Calu3 (cell line): ENCODE results near the gene BCL11A. TPM values are rescaled to one million over a fixed set of nuclear protein-coding genes. Genes with fewer than 3 reads are reported as not detected.

ENCODE experiments used
- BruUV-seq: library from RNA; stranded (reverse); fragments of 400-500 nt; replicated peaks from 2 replicates; lab custom pipeline; 2021; lab: Mats Ljungman, UMichigan
- CTCF ChIA-PET: fragments of 300-600 bp; sonication (Branson Sonifier 250); formaldehyde crosslinking; loops from one replicate; lab custom pipeline; 2022; ENCODE audit warnings: antibody characterized with exemption; lab: Charles Lee
- DNase-seq: peaks from one replicate; pipeline ENCODE4 v3.0.0; 2022
- H3K27ac Mint-ChIP-seq: one replicate; pipeline ENCODE4 v1.8.0; 2022; ENCODE audit warnings: mixed read lengths; ENCODE audit not compliant: unreplicated experiment
- H3K27me3 Mint-ChIP-seq: one replicate; pipeline ENCODE4 v1.8.0; 2022; ENCODE audit warnings: mixed read lengths; ENCODE audit not compliant: unreplicated experiment
- H3K36me3 Mint-ChIP-seq: one replicate; pipeline ENCODE4 v1.8.0; 2022; ENCODE audit warnings: mild to moderate bottlenecking, moderate library complexity, mixed read lengths; ENCODE audit not compliant: insufficient read depth, unreplicated experiment
- H3K4me1 Mint-ChIP-seq: one replicate; pipeline ENCODE4 v1.8.0; 2022; ENCODE audit warnings: mild to moderate bottlenecking, low read depth, mixed read lengths; ENCODE audit not compliant: unreplicated experiment
- H3K4me3 Mint-ChIP-seq: one replicate; pipeline ENCODE4 v1.8.0; 2022; ENCODE audit warnings: mild to moderate bottlenecking, low read depth, moderate library complexity, mixed read lengths; ENCODE audit not compliant: unreplicated experiment
- H3K9me3 Mint-ChIP-seq: one replicate; pipeline ENCODE4 v1.8.0; 2022; ENCODE audit warnings: low read depth, mixed read lengths; ENCODE audit not compliant: unreplicated experiment
- CTCF ChIP-seq: fragments of 200-600 bp; IDR thresholded peaks from one replicate; pipeline ENCODE4 v1.8.0; 2022; ENCODE audit warnings: antibody characterized with exemption; ENCODE audit not compliant: unreplicated experiment
- intact Hi-C: fragments of 100-400 bp; cut with micrococcal nuclease; formaldehyde crosslinking; loops from one replicate; pipeline ENCODE4 v1.10.0; 2022; ENCODE audit not compliant: unreplicated experiment
- total RNA-seq: library from RNA; stranded (reverse); gene quantifications from 2 replicates; pipeline ENCODE4 v1.2.3, GENCODE V29; 2022

Gene BCL11A
- total RNA-seq, 1 experiment from 2014 or later: 8.5 TPM

DNA sequence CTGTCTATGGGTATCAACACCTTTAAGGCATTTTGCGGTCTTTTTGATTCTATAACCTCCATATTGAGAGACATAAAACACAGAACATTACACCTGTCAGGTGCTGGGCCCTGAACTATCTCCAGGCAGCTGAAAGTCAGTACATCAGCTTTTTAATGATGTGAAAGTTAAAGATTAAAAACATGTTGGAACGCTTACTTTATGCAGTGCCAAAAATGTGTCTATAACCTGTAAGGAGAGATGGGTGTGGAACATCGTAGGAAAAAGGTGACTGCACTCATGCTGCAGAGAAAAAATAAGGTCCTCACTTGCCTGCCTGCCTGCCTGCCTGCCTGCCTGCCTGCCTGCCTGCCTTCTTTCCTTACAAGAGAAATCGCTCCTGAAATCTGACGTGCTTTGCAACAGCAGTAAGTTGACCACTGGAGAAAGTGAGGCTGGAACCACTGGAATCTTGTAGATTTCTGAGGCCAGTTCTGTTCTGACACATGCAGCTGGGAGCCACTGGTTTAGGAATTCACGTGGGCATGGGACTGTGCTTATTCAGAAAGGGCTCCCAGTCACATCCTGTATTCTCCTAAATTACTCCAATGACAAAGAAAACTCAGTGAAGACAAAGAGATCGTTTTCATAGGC is 34.1 kb downstream of the BCL11A start:
- Mint-ChIP-seq H3K9me3 (no peaks in the 10 kb centered on the region), H3K27ac (no peak overlapping the region), H3K4me1 (peaks cover 10% of the 10 kb centered on the region), H3K4me3 (no peak overlapping the region), H3K27me3 (peaks cover 30% of the 10 kb centered on the region), H3K36me3 (no peaks in the 10 kb centered on the region)
- intact Hi-C loops: no loop called here
- no peak for TF ChIP-seq CTCF
- no TSS peak for BruUV-seq
- CTCF ChIA-PET: no interaction called here
- no peak for DNase-seq

- CTCF ChIA-PET: no interaction called here
- no TSS peak for BruUV-seq
Observed at GRCh38 chr2:60518567-60518966, 34.9 kb downstream of the BCL11A start.

GRCh38 chr2:60517446-60517845 is 36.0 kb downstream of the BCL11A start:
- H3K4me3 Mint-ChIP-seq: no peak overlapping the region
- H3K9me3 Mint-ChIP-seq: no peaks in the 10 kb centered on the region
- TF ChIP-seq CTCF: no peak
- CTCF ChIA-PET: no interaction called here
- intact Hi-C loops: no loop called here
- H3K27ac Mint-ChIP-seq: no peak overlapping the region
- BruUV-seq: no TSS peak
- peaks cover 24% of the 10 kb centered on the region for H3K4me1 Mint-ChIP-seq
- peaks cover 23% of the 10 kb centered on the region for H3K27me3 Mint-ChIP-seq
- DNase-seq: no peak
- no peaks in the 10 kb centered on the region for H3K36me3 Mint-ChIP-seq

More at GRCh38 chr2:60518567-60518966, 34.9 kb downstream of the BCL11A start:
- Mint-ChIP-seq H3K9me3 (no peaks in the 10 kb centered on the region), H3K27me3 (peaks cover 30% of the 10 kb centered on the region), H3K4me3 (no peak overlapping the region), H3K4me1 (peaks cover 13% of the 10 kb centered on the region), H3K36me3 (no peaks in the 10 kb centered on the region), H3K27ac (no peak overlapping the region)
- TF ChIP-seq CTCF: no peak
- intact Hi-C loops: no loop called here
- DNase-seq: no peak

DNA sequence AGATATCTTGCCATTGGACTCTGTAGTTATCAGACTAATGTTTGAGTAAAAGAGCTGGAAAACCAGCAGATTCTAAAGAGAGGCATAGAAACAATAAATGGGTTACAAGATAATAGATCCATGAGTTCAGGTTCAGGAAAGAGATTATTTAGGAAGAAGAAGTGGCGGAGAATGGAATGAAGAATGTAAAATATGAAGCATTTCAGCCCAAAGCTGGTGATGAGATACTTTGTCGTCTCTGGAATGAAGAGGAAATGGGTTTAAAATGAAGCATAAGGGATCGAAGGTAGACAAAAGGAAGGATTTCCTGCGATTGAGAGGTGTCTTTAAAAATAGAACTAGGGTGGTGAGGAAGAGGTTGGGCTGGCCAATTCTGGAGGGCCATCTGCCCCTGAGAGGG is 36.6 kb downstream of the BCL11A start:
- Mint-ChIP-seq H3K4me1 (peaks cover 28% of the 10 kb centered on the region), H3K9me3 (no peaks in the 10 kb centered on the region), H3K27ac (no peak overlapping the region), H3K4me3 (no peak overlapping the region), H3K36me3 (no peaks in the 10 kb centered on the region), H3K27me3 (peaks cover 17% of the 10 kb centered on the region)
- no peak for TF ChIP-seq CTCF
- intact Hi-C loops: no loop called here
- CTCF ChIA-PET: interaction anchor here (0.8 kb wide), 1 partner anchor 15 kb away, joined by 3 read pairs; no protein-coding TSS in a partner anchor
- no TSS peak for BruUV-seq
- DNase-seq: no peak
